Liver (tissue), 9 donors: Measurements from ENCODE around the gene STMN1. TPM values are rescaled to one million over a fixed set of nuclear protein-coding genes. Genes with fewer than 3 reads are reported as not detected.

Experiments used
- DNase-seq: peaks from one replicate; pipeline ENCODE4 v3.0.0-alpha.2; 2017; ENCODE audit warnings: low spot score
- H3K27ac ChIP-seq, 2 donors: one replicate each; pipeline ENCODE4 v1.7.0; 2013; ENCODE audit warnings: inconsistent platforms in 2 of 2, low read length in 2 of 2, control low read depth in 1 of 2, low read depth in 1 of 2, mild to moderate bottlenecking in 1 of 2
- H3K27me3 ChIP-seq, 4 donors: one replicate each; pipeline versions ENCODE4 v1.6.1 to v1.7.0; 2013; ENCODE audit warnings: low read length in 3 of 4, inconsistent platforms in 1 of 4, mild to moderate bottlenecking in 1 of 4, moderate library complexity in 1 of 4; ENCODE audit not compliant: control insufficient read depth in 4 of 4, insufficient read depth in 4 of 4
- H3K36me3 ChIP-seq, 4 donors: one replicate each; pipeline versions ENCODE4 v1.6.1 to v1.7.0; 2013; ENCODE audit warnings: low read length in 3 of 4, mild to moderate bottlenecking in 3 of 4, low read depth in 1 of 4, moderate library complexity in 1 of 4; ENCODE audit not compliant: control insufficient read depth in 4 of 4, insufficient read depth in 3 of 4
- H3K4me1 ChIP-seq, 4 donors: one replicate each; pipeline versions ENCODE4 v1.6.1 to v1.7.0; 2013; ENCODE audit warnings: low read length in 3 of 4, mild to moderate bottlenecking in 3 of 4, moderate library complexity in 1 of 4; ENCODE audit not compliant: control insufficient read depth in 4 of 4, insufficient read depth in 4 of 4
- H3K4me3 ChIP-seq, 3 donors: one replicate each; pipeline versions ENCODE4 v1.6.1 to v1.7.0; 2013; ENCODE audit warnings: low read length in 3 of 3, control low read depth in 1 of 3, low read depth in 1 of 3, mild to moderate bottlenecking in 1 of 3
- H3K9ac ChIP-seq, 2 donors: one replicate each; pipeline ENCODE4 v1.7.0; 2013; ENCODE audit warnings: low read length in 2 of 2, mild to moderate bottlenecking in 2 of 2, moderate library complexity in 2 of 2, control low read depth in 1 of 2, low read depth in 1 of 2
- H3K9me3 ChIP-seq, 4 donors: one replicate each; pipeline versions ENCODE4 v1.6.1 to v1.7.0; 2013; ENCODE audit warnings: low read length in 3 of 4; ENCODE audit not compliant: control insufficient read depth in 4 of 4
- CTCF ChIP-seq: fragments of 150-350 bp; IDR thresholded peaks from 2 replicates; pipeline ENCODE4 v1.5.1; 2017; ENCODE audit warnings: improper control_type of control experiment, low read depth, low read length; ENCODE audit not compliant: missing input control
- FOXA1 ChIP-seq: IDR thresholded peaks from 2 replicates; pipeline ENCODE4 v1.6.1; 2016; ENCODE audit warnings: antibody characterized with exemption
- HNF4A ChIP-seq, 2 donors: conservative IDR thresholded peaks; 2 replicates each; pipeline ENCODE4 v1.6.1; 2016; ENCODE audit warnings: antibody characterized with exemption in 2 of 2, mild to moderate bottlenecking in 2 of 2
- NR2F2 ChIP-seq: IDR thresholded peaks from 2 replicates; pipeline ENCODE4 v1.6.1; 2016; ENCODE audit warnings: antibody characterized with exemption
- REST ChIP-seq: IDR thresholded peaks from 2 replicates; pipeline ENCODE4 v1.6.1; 2016; ENCODE audit warnings: antibody characterized with exemption, mild to moderate bottlenecking
- RXRA ChIP-seq, 2 donors: IDR thresholded peaks; 2 replicates each; pipeline ENCODE4 v1.6.1; 2017 to 2018; ENCODE audit warnings: antibody characterized with exemption in 2 of 2, mild to moderate bottlenecking in 1 of 2
- YY1 ChIP-seq: IDR thresholded peaks from 2 replicates; pipeline ENCODE4 v1.6.1; 2016; ENCODE audit warnings: antibody characterized with exemption, mild to moderate bottlenecking
- ZBTB33 ChIP-seq: IDR thresholded peaks from 2 replicates; pipeline ENCODE4 v1.6.1; 2016; ENCODE audit warnings: antibody characterized with exemption
- WGBS: extraction: QIAGEN DNeasy Blood & Tissue Kit; methylation state at CpG from one replicate; pipeline ENCODE4 v1.1.7; 2013; 5-methylcytosine and 5-hydroxymethylcytosine counted together
- polyA plus RNA-seq, 2 donors: library from polyadenylated mRNA; stranded (reverse) in 1 of 2; unstranded in 1 of 2; fragments of 200-250 nt in 1 of 2; fragments of >200 nt in 1 of 2; fragmentation: Nextera tagmentation in 1 of 2; extraction: Ambion mirVana in 1 of 2; gene quantifications; one replicate each; pipeline versions ENCODE4 v1.2.1 to v1.2.3, GENCODE V29; 2013 to 2015
- total RNA-seq, 2 donors: library from RNA; depleted of rRNA; stranded (reverse); fragments of >200 nt; gene quantifications; one replicate each; pipeline ENCODE4 v1.2.3, GENCODE V29; 2014
- donor health status: healthy.
- donor health status: healthy.
- donor health status: healthy.
- donor health status: healthy.
- donor health status: healthy.

STMN1 gene
- total and polyA plus RNA-seq, 4 donors, result 0.75 to 40.1 (median 17.8) TPM

DNA sequence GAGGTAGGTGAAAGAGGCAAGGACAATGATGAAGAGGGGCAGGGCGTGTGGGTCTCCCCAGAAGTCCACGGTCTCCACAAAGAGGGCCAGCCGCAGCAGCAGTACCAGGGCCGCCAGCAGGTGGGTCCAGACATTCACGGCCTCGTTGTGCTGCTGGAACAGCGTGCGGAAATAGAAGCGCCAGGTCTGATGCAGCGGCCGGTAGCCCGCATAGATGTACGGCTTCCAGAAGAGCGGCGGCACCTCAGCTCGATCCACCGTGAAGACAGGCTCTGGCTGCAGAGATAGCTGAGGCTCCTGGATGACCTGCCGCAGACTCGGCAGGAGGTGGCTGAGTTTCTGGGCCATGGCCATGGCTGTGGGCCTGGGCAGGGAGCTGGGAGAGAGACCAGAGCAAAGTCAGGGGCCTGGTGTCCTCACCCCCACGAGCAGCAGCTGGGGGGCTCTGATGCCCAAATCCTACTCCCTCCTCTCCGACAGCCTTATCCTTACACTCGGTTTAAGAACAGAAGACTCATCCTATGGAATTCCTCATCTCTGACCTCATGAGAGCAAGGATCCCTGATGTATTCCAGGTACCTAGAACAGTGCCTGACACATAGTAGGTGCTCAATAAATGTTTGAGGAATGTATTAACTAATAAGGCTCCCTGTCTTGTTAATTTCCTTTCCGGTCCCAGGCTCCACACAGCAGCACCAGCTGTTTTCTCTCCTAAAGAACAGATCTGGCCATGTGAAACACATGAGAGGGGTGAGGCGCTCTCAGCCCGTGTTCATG lies 42.5 kb downstream of the STMN1 start:
- WGBS, result 94% methylated on average over 25 of the region's 25 CpGs
- peaks cover 0 to 4% (median 0%) of the 10 kb centered on the region in 4 donors for H3K36me3 ChIP-seq
- no peaks in the 10 kb centered on the region for H3K9me3 ChIP-seq
- DNase-seq, result no peak
- H3K9ac ChIP-seq, result no peak overlapping the region
- no peak overlapping the region for H3K27ac ChIP-seq
- TF ChIP-seq REST (no peak), NR2F2 (no peak), YY1 (no peak), CTCF (no peak)
- H3K4me1 ChIP-seq, result peaks cover 13 to 38% (median 24%) of the 10 kb centered on the region in 4 donors
- H3K4me3 ChIP-seq, result no peak overlapping the region
- H3K27me3 ChIP-seq, result no peaks in the 10 kb centered on the region

- H3K9ac ChIP-seq, result no peak overlapping the region
- TF ChIP-seq RXRA (IDR thresholded peaks at IDR 0.05) (no peak), ZBTB33 (no peak), HNF4A (conservative IDR thresholded peaks at IDR 0.05) (no peak), FOXA1 (no peak)
- DNase-seq, result no peak
- H3K27me3 ChIP-seq, result no peaks in the 10 kb centered on the region
- 93% methylated on average over 20 of the region's 20 CpGs for WGBS
- peaks cover 0 to 4% (median 0%) of the 10 kb centered on the region in 4 donors for H3K36me3 ChIP-seq
- H3K27ac ChIP-seq, result no peak overlapping the region
- no peak overlapping the region for H3K4me3 ChIP-seq
- H3K4me1 ChIP-seq, result peaks cover 11 to 30% (median 18%) of the 10 kb centered on the region in 4 donors
- H3K9me3 ChIP-seq, result no peaks in the 10 kb centered on the region
These were observed 43.3 kb downstream of the STMN1 start for GRCh38 chr1:25862785-25863485.
